ENCODE data around the gene DHRSX. TPM values are rescaled to one million over a fixed set of nuclear protein-coding genes. Genes with fewer than 3 reads are reported as not detected.
"Not testable (repeated sequence)": the region's sequence is repeated elsewhere in the genome, so short reads cannot be mapped to it uniquely, and the experiment has no call there.

DHRSX gene
- total and polyA plus RNA-seq, 9 of the 15 experiments (the other 6 are each of a cell fraction or from before 2014, with no cell fraction given): 0.59 to 11.0 (median 6.2) TPM

DNA sequence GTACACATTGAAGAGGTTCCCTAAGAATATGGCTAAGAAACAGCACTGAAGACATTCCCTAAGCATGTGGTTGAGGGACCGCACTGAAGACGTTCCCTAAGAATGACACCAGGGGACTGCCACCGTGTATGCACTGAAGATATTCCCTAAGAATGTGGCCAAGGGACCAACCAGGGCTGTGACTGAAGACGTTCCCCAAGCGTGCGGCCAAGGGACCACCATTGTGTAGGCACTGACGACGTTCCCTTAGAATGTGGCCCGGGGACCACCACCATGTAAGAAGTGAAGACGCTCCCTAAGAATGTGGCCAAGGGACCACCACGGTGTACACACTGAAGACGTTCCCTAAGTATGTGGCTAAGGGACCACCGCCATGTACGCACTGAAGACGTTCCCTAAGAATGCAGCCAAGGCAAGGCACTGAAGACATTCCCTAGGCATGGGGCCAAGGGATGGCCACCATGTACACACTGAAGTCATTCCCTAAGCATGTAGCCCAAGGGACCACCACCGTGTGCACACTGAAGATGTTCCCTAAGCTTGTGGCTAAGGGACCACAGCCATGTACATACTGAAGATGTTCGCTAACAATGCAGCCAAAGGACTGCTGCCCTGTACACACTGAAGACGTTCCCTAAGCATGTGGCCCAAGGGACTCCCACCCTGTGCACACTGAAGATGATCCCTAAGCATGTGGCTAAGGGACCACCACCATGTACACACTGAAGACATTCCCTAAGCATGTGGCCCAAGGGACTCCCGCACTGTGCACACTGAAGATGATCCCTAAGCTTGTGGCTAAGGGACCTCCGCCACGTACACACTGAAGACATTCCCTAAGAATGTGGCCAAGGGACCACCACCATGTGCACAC is 22.0 kb downstream of the DHRSX start:
- BruUV-seq (replicated peaks): no TSS peak
- FAIRE-seq: no peak
- POLR2A ChIA-PET: no interaction called here
- H3K9ac ChIP-seq (ENCODE audit: insufficient read depth in 1 of 2, low read depth in 2 of 2, low read length in 2 of 2): no peak overlapping the region
- in situ Hi-C loops (cut with MboI): loop anchor here (5.0 kb wide), 1 partner anchor 109 kb away; no protein-coding TSS in a partner anchor
- intact Hi-C loops (cut with micrococcal nuclease): no loop called here
- ATAC-seq: no peak
- TF ChIP-seq CBX3 (IDR thresholded peaks at IDR 0.05; ENCODE audit: borderline replicate concordance in 1 of 2, low read length in 2 of 2): 0 out of 3 replicates have a peak, but pooled peaks of 1 of the 2 experiments have one; percentile 13
- peak; percentile 20; the same call in 1 of the 2 replicates for TF ChIP-seq RNF2 (IDR thresholded peaks at IDR 0.05)
- peak in 1 of 2 experiments; percentile 96 for TF ChIP-seq NCOA2 (IDR thresholded peaks at IDR 0.05; ENCODE audit: partially characterized antibody in 2 of 2)
- TF ChIP-seq HOXB6 (CRISPR knock-in tag; IDR thresholded peaks at IDR 0.05; ENCODE audit: borderline replicate concordance): no peak
- TF ChIP-seq NEUROD1 (IDR thresholded peaks at IDR 0.05; ENCODE audit: borderline replicate concordance, low read depth, low read length, partially characterized antibody): peak; percentile 21
- no peak for TF ChIP-seq MTF1 (CRISPR knock-in tag; IDR thresholded peaks at IDR 0.05; ENCODE audit: borderline replicate concordance)
- TF ChIP-seq ZC3H4 (CRISPR knock-in tag; IDR thresholded peaks at IDR 0.05; ENCODE audit: borderline replicate concordance): no peak
- peak; percentile 69 for TF ChIP-seq NFIC (IDR thresholded peaks at IDR 0.05)
- no peak for TF ChIP-seq NRF1 (conservative IDR thresholded peaks at IDR 0.05 in 1 of 2, IDR thresholded peaks at IDR 0.05 in 1 of 2)
- H3K79me2 ChIP-seq (ENCODE audit: control insufficient read depth, insufficient read depth, low read length): peaks cover 14% of the 10 kb centered on the region
- H3K9me1 ChIP-seq (ENCODE audit: control insufficient read depth, insufficient read depth, low read length): no peaks in the 10 kb centered on the region
- H3K27me3 ChIP-seq (ENCODE audit: control insufficient read depth in 2 of 2, insufficient read depth in 2 of 2, low read length in 2 of 2): no peaks in the 10 kb centered on the region
- no peak overlapping the region for H2AFZ ChIP-seq (ENCODE audit: low read depth, low read length)
- no peak for DNase-seq (ENCODE audit: extremely low read depth in 1 of 4, low spot score in 3 of 4)
- 68% methylated on average over 17 of the region's 21 CpGs for WGBS (ENCODE audit: insufficient coverage, low coverage, missing lambda C conversion rate)
- H3K4me2 ChIP-seq (ENCODE audit: insufficient read depth, low read length): no peak overlapping the region
- no peaks in the 10 kb centered on the region for H4K20me1 ChIP-seq (replicated peaks; ENCODE audit: control insufficient read depth, insufficient read depth, low read length)
- H3K4me1 ChIP-seq (replicated peaks in 1 of 2; ENCODE audit: control insufficient read depth in 2 of 2, insufficient read depth in 2 of 2, low read length in 2 of 2): peaks cover 0 to 13% of the 10 kb centered on the region in 2 experiments; a peak in 2 of 5 replicates
- H3K4me3 ChIP-seq: no peak overlapping the region
- H3K9me3 ChIP-seq (replicated peaks; ENCODE audit: control insufficient read depth, insufficient read depth, low read depth, low read length): no peaks in the 10 kb centered on the region
- CTCF ChIA-PET (ENCODE audit: low intra/inter-chr PET ratio): no interaction called here
- no peak overlapping the region for H3K27ac ChIP-seq (ENCODE audit: extremely low read depth, low read depth, low read length)
- H3K36me3 ChIP-seq (ENCODE audit: control insufficient read depth, insufficient read depth, low read length): no peaks in the 10 kb centered on the region

DNA sequence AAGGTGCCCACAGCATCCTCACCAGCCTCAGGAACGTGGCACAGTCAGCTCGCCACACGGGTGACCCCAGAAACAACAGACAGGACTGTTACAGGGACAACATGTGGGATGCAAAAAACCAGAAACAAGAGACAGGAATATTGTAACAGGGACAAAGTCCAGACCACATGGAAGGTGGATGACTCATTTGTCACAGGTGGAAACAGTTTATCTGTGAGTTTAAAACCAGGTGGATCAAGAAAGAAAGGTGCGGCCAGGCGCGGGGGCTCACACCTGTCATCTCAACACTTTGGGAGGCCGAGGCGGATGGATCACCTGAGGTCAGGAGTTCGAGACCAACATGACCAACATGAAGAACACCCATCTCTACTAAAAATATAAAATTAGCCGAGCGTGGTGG is 23.5 kb downstream of the DHRSX start:
- H3K36me3 ChIP-seq (ENCODE audit: control insufficient read depth, insufficient read depth, low read length); H4K20me1 ChIP-seq (replicated peaks; ENCODE audit: control insufficient read depth, insufficient read depth, low read length); H3K27ac ChIP-seq (ENCODE audit: extremely low read depth, low read depth, low read length); ATAC-seq; H3K27me3 ChIP-seq (ENCODE audit: control insufficient read depth in 2 of 2, insufficient read depth in 2 of 2, low read length in 2 of 2); CTCF ChIA-PET (ENCODE audit: low intra/inter-chr PET ratio); H3K4me2 ChIP-seq (ENCODE audit: insufficient read depth, low read length); H3K9me1 ChIP-seq (ENCODE audit: control insufficient read depth, insufficient read depth, low read length); DNase-seq (ENCODE audit: extremely low read depth in 1 of 4, low spot score in 3 of 4); FAIRE-seq; intact Hi-C loops (cut with micrococcal nuclease); H3K9me3 ChIP-seq (replicated peaks; ENCODE audit: control insufficient read depth, insufficient read depth, low read depth, low read length); H3K9ac ChIP-seq (ENCODE audit: insufficient read depth in 1 of 2, low read depth in 2 of 2, low read length in 2 of 2); H3K4me3 ChIP-seq; POLR2A ChIA-PET; H2AFZ ChIP-seq (ENCODE audit: low read depth, low read length); BruUV-seq (replicated peaks): not testable (repeated sequence)
- 94% methylated on average over 7 of the region's 11 CpGs for WGBS (ENCODE audit: insufficient coverage, low coverage, missing lambda C conversion rate)
- H3K4me1 ChIP-seq (replicated peaks in 1 of 2; ENCODE audit: control insufficient read depth in 2 of 2, insufficient read depth in 2 of 2, low read length in 2 of 2): peaks cover 0 to 13% of the 10 kb centered on the region in 2 experiments; a peak in 2 of 5 replicates
- in situ Hi-C loops (cut with MboI): loop anchor here (5.0 kb wide), 1 partner anchor 110 kb away; no protein-coding TSS in a partner anchor
- peaks cover 14% of the 10 kb centered on the region for H3K79me2 ChIP-seq (ENCODE audit: control insufficient read depth, insufficient read depth, low read length)
